ENCODE data around the gene TMEM115.
A peak's percentile ranks its signal among the peaks of the same experiment; 100 is the strongest.

GRCh38 chr3:50333744-50334328, 25.5 kb downstream of the TMEM115 start:
- TF ChIP-seq POLR2AphosphoS5 (IDR thresholded peaks at IDR 0.05) (peak; percentile 71 to 80), POLR2A (IDR thresholded peaks at IDR 0.05) (peak in 1 of 4 donors; percentile 31)
- TF ChIP-seq, protein P1, sequence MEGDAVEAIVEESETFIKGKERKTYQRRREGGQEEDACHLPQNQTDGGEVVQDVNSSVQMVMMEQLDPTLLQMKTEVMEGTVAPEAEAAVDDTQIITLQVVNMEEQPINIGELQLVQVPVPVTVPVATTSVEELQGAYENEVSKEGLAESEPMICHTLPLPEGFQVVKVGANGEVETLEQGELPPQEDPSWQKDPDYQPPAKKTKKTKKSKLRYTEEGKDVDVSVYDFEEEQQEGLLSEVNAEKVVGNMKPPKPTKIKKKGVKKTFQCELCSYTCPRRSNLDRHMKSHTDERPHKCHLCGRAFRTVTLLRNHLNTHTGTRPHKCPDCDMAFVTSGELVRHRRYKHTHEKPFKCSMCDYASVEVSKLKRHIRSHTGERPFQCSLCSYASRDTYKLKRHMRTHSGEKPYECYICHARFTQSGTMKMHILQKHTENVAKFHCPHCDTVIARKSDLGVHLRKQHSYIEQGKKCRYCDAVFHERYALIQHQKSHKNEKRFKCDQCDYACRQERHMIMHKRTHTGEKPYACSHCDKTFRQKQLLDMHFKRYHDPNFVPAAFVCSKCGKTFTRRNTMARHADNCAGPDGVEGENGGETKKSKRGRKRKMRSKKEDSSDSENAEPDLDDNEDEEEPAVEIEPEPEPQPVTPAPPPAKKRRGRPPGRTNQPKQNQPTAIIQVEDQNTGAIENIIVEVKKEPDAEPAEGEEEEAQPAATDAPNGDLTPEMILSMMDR (IDR thresholded peaks at IDR 0.05): no peak

Data from upper lobe of left lung (tissue), 4 donors.